Sigmoid colon (tissue), 7 donors: ENCODE data around the gene AGTRAP. TPM values are rescaled to one million over a fixed set of nuclear protein-coding genes. Genes with fewer than 3 reads are reported as not detected.
A peak's percentile ranks its signal among the peaks of the same experiment; 100 is the strongest.

Source experiments
- DNase-seq: peaks from one replicate; pipeline ENCODE4 v3.0.0-alpha.2; 2019
- H3K27ac ChIP-seq, 4 donors: fragments of 200-600 bp; sonication (generic); one replicate each; pipeline ENCODE4 v1.5.1; 2016 to 2019; ENCODE audit warnings: mild to moderate bottlenecking in 1 of 4
- H3K27me3 ChIP-seq, 3 donors: fragments of 200-600 bp; sonication (generic); one replicate each; pipeline ENCODE4 v1.5.1; 2019; ENCODE audit warnings: mild to moderate bottlenecking in 1 of 3
- H3K36me3 ChIP-seq, 4 donors: fragments of 200-600 bp; sonication (generic); one replicate each; pipeline ENCODE4 v1.5.1; 2016 to 2019
- H3K4me1 ChIP-seq, 4 donors: fragments of 200-600 bp; sonication (generic); one replicate each; pipeline ENCODE4 v1.5.1; 2017 to 2019
- H3K4me3 ChIP-seq, 4 donors: fragments of 200-600 bp; sonication (generic); one replicate each; pipeline ENCODE4 v1.5.1; 2017 to 2019; ENCODE audit warnings: mild to moderate bottlenecking in 2 of 4, moderate library complexity in 1 of 4
- H3K9me3 ChIP-seq, 4 donors: fragments of 200-600 bp in 3 of 4; sonication (generic) in 3 of 4; one replicate each; pipeline versions ENCODE4 v1.5.1 to v1.6.1; 2013 to 2019
- EP300 ChIP-seq, 4 donors: sonication (generic); formaldehyde crosslinking; IDR thresholded peaks; one replicate each; pipeline ENCODE4 v1.6.1; 2017; ENCODE audit warnings: antibody characterized with exemption in 4 of 4
- POLR2A ChIP-seq, 2 donors: fragments of 450-650 bp; IDR thresholded peaks; one replicate each; pipeline ENCODE4 v1.6.1; 2016; ENCODE audit warnings: antibody characterized with exemption in 2 of 2, mild to moderate bottlenecking in 2 of 2, moderate library complexity in 2 of 2
- POLR2AphosphoS5 ChIP-seq, 4 donors: sonication (generic); formaldehyde crosslinking; IDR thresholded peaks; one replicate each; pipeline ENCODE4 v1.6.1; 2017; ENCODE audit warnings: antibody characterized with exemption in 4 of 4
- WGBS, 2 donors: extraction: QIAGEN DNeasy Blood & Tissue Kit; methylation state at CpG; one replicate each; pipeline ENCODE4 v1.1.7; 2013; 5-methylcytosine and 5-hydroxymethylcytosine counted together
- intact Hi-C: fragments of 100-400 bp; cut with DNase I; formaldehyde crosslinking; loops from one replicate; pipeline ENCODE4 v1.15.1; 2023
- polyA plus RNA-seq, 3 donors: library from polyadenylated mRNA; stranded (reverse); fragments of 200-250 nt; gene quantifications; one replicate each; pipeline ENCODE4 v1.2.3, GENCODE V29; 2013
- total RNA-seq, 4 donors: library from RNA; depleted of rRNA; stranded (reverse); fragments of >200 nt; gene quantifications; one replicate each; pipeline ENCODE4 v1.1.0, GENCODE V29; 2016
- TF ChIP-seq, protein P1 (sequence below), 4 experiments: fragments of 450-650 bp in 3 of 4; fragments of 200-600 bp in 1 of 4; IDR thresholded peaks; one replicate each; pipeline ENCODE4 v1.5.1; 2016 to 2019; ENCODE audit warnings: antibody characterized with exemption in 4 of 4, mild to moderate bottlenecking in 3 of 4, moderate library complexity in 2 of 4
- donor health status: healthy with polysubstance abuse.
- donor health status: Bipolar disorder and iron deficiency.
- donor health status: healthy.

AGTRAP gene
- total and polyA plus RNA-seq, 7 donors = 6.7 to 58.3 (median 27.7) TPM

DNA sequence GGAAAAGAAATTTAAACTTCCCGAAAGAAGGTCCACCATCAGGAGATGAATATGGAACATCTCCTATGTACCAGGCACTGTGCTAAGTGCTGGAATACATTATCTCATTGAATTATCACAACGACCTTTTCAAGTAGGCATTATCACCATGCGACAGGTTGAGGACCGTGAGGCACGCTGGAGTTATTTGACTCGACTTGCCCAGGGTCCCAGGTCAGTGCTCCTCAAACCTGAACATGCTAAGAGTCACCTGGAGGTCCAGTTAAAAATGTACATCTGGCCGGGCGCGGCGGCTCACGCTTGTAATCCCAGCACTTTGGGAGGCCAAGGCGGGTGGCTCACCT, 15.9 kb upstream of the AGTRAP start:
- peak overlapping the region in 2 of 4 donors; percentile 42 to 43 for H3K4me3 ChIP-seq
- no peak overlapping the region for H3K27ac ChIP-seq
- H3K9me3 ChIP-seq = no peaks in the 10 kb centered on the region
- TF ChIP-seq EP300 (IDR thresholded peaks at IDR 0.05) = no peak
- TF ChIP-seq POLR2AphosphoS5 (IDR thresholded peaks at IDR 0.05) = no peak
- TF ChIP-seq POLR2A (IDR thresholded peaks at IDR 0.05) = no peak
- TF ChIP-seq, protein P1, sequence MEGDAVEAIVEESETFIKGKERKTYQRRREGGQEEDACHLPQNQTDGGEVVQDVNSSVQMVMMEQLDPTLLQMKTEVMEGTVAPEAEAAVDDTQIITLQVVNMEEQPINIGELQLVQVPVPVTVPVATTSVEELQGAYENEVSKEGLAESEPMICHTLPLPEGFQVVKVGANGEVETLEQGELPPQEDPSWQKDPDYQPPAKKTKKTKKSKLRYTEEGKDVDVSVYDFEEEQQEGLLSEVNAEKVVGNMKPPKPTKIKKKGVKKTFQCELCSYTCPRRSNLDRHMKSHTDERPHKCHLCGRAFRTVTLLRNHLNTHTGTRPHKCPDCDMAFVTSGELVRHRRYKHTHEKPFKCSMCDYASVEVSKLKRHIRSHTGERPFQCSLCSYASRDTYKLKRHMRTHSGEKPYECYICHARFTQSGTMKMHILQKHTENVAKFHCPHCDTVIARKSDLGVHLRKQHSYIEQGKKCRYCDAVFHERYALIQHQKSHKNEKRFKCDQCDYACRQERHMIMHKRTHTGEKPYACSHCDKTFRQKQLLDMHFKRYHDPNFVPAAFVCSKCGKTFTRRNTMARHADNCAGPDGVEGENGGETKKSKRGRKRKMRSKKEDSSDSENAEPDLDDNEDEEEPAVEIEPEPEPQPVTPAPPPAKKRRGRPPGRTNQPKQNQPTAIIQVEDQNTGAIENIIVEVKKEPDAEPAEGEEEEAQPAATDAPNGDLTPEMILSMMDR (IDR thresholded peaks at IDR 0.05) = no peak
- H3K36me3 ChIP-seq = no peaks in the 10 kb centered on the region
- DNase-seq = no peak
- peaks cover 0 to 11% (median 9%) of the 10 kb centered on the region in 4 donors for H3K4me1 ChIP-seq
- WGBS, 2 donors = 62 to 76% methylated on average over 12 of the region's 12 CpGs
- intact Hi-C loops = no loop called here
- peaks cover 0 to 5% (median 0%) of the 10 kb centered on the region in 3 donors for H3K27me3 ChIP-seq

- DNase-seq = no peak
- H3K27ac ChIP-seq = no peak overlapping the region
- no peak for TF ChIP-seq POLR2A (IDR thresholded peaks at IDR 0.05)
- TF ChIP-seq, protein P1 (IDR thresholded peaks at IDR 0.05) = no peak
- TF ChIP-seq POLR2AphosphoS5 (IDR thresholded peaks at IDR 0.05) = no peak
- no peak for TF ChIP-seq EP300 (IDR thresholded peaks at IDR 0.05)
- H3K4me1 ChIP-seq = peaks cover 0 to 11% (median 9%) of the 10 kb centered on the region in 4 donors
- no peaks in the 10 kb centered on the region for H3K9me3 ChIP-seq
- peaks cover 0 to 5% (median 0%) of the 10 kb centered on the region in 3 donors for H3K27me3 ChIP-seq
- 74 to 77% methylated on average over 4 of the region's 4 CpGs for WGBS, 2 donors
- intact Hi-C loops = no loop called here
- H3K4me3 ChIP-seq = no peak overlapping the region
- H3K36me3 ChIP-seq = no peaks in the 10 kb centered on the region
Measured at GRCh38 chr1:11720525-11720924, 15.4 kb upstream of the AGTRAP start.

DNA sequence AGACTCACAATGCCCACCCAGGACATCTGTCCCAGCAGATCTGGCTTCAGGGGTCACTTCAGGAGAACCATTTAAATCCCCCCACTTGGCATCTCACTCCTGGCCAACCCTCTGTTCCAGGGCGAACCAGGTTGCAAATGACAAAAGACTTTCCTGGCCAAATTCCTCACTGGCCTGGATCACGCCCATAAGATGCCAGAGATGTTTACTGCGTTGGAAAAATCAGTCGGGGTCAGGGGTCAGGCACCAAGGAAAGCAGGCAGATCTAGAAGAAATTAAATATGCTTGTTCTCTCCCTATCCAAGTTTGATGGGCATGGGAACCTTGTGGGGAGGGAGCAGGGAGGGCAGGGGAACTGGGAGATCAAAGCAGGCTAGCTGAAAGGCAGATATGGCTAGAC, 14.6 kb upstream of the AGTRAP start:
- no peaks in the 10 kb centered on the region for H3K36me3 ChIP-seq
- intact Hi-C loops = no loop called here
- no peak overlapping the region for H3K4me3 ChIP-seq
- H3K9me3 ChIP-seq = no peaks in the 10 kb centered on the region
- no peak for DNase-seq
- H3K4me1 ChIP-seq = peaks cover 0 to 11% (median 9%) of the 10 kb centered on the region in 4 donors
- H3K27ac ChIP-seq = no peak overlapping the region
- 36 to 76% methylated on average over 4 of the region's 4 CpGs for WGBS, 2 donors
- no peaks in the 10 kb centered on the region for H3K27me3 ChIP-seq
- TF ChIP-seq POLR2AphosphoS5 (IDR thresholded peaks at IDR 0.05) (no peak), EP300 (IDR thresholded peaks at IDR 0.05) (no peak), POLR2A (IDR thresholded peaks at IDR 0.05) (no peak)

DNA sequence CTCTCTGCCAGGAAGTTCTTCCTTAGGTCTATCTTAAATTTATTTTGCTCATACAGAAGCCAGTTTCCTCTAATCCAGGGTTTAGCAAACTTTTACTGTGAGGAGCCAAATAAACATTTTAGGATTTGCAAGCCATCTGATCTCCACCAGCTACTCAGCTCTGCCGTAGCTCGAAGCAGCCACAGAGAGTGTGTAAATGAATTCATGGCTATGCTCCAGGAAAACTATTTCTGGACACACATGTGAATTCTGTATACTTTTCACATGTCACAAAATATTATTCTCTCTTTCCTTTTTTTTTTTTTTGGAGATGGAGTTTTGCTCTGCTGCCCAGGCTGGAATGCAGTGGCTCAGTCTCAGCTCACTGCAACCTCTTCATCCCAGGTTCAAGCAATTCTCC, 13.4 kb upstream of the AGTRAP start:
- intact Hi-C loops = no loop called here
- Histone ChIP-seq H3K36me3 (no peaks in the 10 kb centered on the region), H3K27ac (no peak overlapping the region), H3K27me3 (no peaks in the 10 kb centered on the region), H3K4me1 (peaks cover 0 to 11% (median 9%) of the 10 kb centered on the region in 4 donors), H3K9me3 (no peaks in the 10 kb centered on the region), H3K4me3 (no peak overlapping the region)
- 52 to 75% methylated on average over 2 of the region's 2 CpGs for WGBS, 2 donors
- TF ChIP-seq POLR2AphosphoS5 (IDR thresholded peaks at IDR 0.05) (no peak), POLR2A (IDR thresholded peaks at IDR 0.05) (no peak), EP300 (IDR thresholded peaks at IDR 0.05) (no peak)
- TF ChIP-seq, protein P1 (IDR thresholded peaks at IDR 0.05) = no peak
- DNase-seq = no peak

DNA sequence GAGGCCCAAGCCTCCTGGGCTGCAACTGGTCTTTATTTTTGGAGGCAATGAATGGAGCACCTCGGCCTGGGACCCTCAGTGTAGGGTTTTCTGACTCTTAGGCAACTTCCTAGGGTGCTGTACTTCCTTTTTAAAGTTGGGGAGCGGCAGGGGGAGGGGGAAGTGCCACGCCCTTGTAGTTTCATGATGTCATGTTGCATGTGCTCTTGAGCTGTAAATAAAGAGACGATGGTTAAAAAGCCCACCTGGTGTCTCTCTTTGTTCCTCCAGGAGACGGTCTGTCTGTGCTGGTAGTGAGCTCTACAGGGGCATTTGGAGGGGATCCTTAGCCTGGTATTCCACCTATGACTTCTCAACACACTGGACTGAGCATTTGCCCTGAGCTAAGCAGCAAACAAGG, 10.3 kb upstream of the AGTRAP start:
- 55 to 64% methylated on average over 5 of the region's 5 CpGs for WGBS, 2 donors
- Histone ChIP-seq H3K4me1 (peaks cover 0 to 10% (median 1%) of the 10 kb centered on the region in 4 donors), H3K9me3 (no peaks in the 10 kb centered on the region), H3K27me3 (no peaks in the 10 kb centered on the region), H3K27ac (no peak overlapping the region), H3K4me3 (no peak overlapping the region), H3K36me3 (no peaks in the 10 kb centered on the region)
- DNase-seq = no peak
- intact Hi-C loops = no loop called here
- no peak for TF ChIP-seq POLR2AphosphoS5 (IDR thresholded peaks at IDR 0.05)

- intact Hi-C loops = no loop called here
- Histone ChIP-seq H3K27me3 (no peaks in the 10 kb centered on the region), H3K4me1 (peaks cover 0 to 25% (median 12%) of the 10 kb centered on the region in 4 donors), H3K9me3 (no peaks in the 10 kb centered on the region), H3K36me3 (no peaks in the 10 kb centered on the region), H3K27ac (no peak overlapping the region), H3K4me3 (no peak overlapping the region)
- no peak for DNase-seq
- no peak for TF ChIP-seq POLR2AphosphoS5 (IDR thresholded peaks at IDR 0.05)
- TF ChIP-seq, protein P1 (IDR thresholded peaks at IDR 0.05) = no peak
- TF ChIP-seq POLR2A (IDR thresholded peaks at IDR 0.05) = no peak
- TF ChIP-seq EP300 (IDR thresholded peaks at IDR 0.05) = no peak
- WGBS, 2 donors = 85 to 90% methylated on average over 4 of the region's 4 CpGs
Measured at GRCh38 chr1:11727119-11727518, 8.8 kb upstream of the AGTRAP start.
